Lung microvascular endothelial cell (primary cell): ENCODE results near the gene LAMB3. TPM values are rescaled to one million over a fixed set of nuclear protein-coding genes. Genes with fewer than 3 reads are reported as not detected.

ENCODE experiments used
- DNase-seq, 2 donors: peaks; one replicate each; pipeline versions ENCODE4 v3.0.0 to v3.0.0-alpha.2; 2010; ENCODE audit warnings: low read depth in 2 of 2
- total RNA-seq: library from RNA; depleted of rRNA; stranded (reverse); fragments of >200 nt; gene quantifications from 2 replicates; pipeline ENCODE4 v1.2.1, GENCODE V29; 2014

Gene LAMB3
- total RNA-seq, 1 donor from 2014 or later, result 0.20 TPM

DNA sequence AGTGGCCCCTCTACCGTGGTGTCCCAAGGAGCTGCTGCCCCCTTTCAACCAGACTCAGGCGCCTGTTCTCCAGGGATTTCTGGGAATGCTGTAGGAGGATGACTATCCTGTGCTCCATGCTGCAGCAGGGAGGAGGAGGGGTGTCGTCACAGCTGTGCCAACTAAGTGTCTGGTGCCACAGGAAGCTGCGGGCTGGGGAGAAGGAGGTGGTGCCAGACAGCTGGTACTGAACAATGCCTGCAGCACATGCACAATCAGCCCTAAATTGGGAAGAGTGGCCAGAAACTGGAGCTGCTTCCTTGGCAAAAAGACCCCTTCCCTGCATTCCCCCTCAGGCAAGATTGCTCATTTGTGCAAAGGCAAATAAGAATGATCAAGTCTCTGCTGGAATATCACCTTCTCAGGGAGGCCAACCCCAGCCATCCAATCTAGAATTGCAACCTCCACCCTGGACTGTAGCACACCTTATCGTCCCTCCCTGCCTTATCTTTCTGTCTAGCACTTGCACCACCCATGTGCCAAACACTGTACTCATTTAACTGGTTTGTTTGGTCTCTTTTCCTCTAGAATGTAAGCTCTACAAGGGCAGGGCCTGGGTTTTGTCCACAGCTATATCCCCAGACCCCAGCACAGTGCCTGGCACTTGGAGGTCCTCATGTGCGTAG lies 33.3 kb downstream of the LAMB3 start:
- DNase-seq, result no peak

DNA sequence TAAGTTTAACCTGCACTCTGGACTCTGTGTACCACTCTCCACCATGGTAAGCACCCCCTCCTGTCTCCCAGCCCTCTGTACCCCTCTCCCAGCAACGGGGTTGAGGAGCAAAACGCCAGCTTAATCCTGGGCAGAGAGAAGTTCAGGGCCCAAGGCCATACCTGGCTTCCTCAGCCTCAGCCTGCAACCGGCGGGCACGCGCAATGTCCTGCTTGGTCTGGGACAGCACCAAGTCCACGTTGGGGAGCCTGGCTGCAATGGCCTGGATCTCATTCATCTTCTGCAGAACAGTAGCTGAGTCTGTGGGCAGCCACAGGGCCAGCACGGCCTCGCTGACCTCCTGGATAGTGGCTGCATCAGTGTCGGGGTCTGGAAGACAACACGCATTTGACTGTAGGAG lies 33.9 kb downstream of the LAMB3 start:
- DNase-seq, result no peak

DNA sequence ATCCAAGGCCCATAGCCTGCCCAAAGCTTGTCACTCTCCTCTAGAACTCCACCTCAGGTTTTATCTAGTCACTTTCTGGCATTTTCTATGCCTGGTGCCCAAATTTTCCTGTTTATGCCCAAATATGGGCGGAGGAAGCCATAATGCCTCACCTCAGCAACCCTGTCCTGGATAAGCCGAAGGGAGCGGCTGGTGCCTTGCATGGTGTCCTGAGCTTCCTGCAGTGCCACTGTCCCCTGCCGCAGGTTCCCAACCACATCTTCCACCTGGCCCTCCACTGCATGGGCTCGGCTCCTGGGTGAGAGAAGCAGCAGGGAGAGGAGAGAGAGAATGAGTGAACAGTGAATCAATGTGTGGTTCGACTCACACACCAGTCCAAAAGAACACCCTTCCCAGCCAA lies 34.5 kb downstream of the LAMB3 start:
- no peak for DNase-seq

DNA sequence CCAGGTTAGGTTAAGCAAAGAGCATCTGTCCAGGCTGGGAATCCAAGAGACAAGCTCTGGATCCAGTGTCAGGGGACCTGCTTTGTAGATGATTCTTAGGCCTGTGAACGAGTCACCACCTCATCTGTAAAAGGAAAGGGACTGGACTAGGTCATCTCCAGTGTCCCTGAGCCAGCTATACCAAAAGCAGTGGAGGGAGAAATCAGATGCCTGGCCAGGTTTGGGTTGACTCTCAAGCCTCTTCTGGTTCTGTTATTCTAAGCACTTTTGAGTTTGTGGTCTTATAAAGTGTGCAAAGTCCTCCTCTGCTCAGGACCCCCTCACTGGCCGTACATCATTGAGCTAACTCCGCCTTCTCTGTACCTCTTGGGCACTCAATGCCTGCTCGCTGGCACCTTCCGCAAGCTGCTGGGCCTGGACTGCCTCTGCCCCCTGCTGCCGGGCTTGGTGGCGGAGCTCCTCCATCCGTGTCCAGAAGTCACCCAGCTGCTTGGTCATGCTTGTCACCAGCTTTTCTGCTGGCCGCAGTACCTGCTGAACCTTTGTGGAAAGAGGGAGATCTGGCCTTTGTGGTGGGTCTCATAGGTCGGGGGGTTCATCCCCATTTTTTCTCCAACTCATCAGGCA lies 35.1 kb downstream of the LAMB3 start:
- DNase-seq, result no peak

DNA sequence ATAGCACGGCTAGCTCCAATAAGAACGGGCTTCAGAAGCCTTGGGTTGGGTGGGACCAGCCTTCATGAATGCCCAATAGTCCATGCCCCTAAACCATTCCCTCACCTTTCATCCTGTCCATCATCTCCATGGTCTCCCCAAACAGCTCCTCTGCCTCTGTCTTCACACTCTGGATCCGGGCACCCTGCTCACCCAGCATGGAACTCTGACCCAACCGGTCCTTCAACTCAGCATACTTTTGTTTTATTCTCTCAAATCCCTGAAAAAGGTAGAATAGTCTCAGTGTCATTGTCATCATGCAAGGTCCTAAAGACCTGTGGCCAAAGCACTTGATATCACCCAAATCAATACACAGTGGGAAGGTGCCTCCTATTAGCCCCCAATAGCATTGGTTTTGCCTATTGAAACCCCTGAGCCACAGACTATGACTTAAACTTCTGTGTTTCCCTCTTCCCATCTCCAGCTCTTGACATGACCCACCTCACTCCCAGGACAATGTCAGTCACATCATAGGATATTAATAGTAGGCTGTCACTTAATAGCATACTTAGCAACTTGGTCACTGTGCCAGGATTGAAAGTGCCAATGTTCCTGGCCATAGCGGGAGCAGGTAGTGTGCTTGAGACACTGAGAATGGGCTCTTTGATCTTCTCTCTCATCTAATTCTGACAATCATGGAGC lies 35.7 kb downstream of the LAMB3 start:
- no peak for DNase-seq

DNA sequence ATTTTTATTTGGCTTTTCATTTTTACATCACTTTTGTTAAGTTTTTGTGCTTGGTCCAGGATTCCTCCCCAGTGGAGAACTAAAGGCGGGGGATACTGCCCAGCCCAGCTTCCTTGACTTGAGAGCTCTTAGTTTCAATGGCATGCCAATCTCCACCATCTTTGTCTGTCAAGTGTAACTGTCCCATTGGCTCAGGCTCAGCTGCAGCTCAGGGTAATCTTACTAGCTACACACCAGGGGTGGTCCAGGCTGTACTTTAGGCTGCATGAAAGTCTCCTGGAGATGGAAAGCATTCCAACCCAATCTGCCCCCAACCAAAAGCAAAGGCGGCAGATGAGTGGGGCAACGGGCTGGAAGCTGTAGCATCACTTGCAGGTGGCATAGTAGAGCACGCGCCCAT lies 37.3 kb downstream of the LAMB3 start:
- no peak for DNase-seq

DNA sequence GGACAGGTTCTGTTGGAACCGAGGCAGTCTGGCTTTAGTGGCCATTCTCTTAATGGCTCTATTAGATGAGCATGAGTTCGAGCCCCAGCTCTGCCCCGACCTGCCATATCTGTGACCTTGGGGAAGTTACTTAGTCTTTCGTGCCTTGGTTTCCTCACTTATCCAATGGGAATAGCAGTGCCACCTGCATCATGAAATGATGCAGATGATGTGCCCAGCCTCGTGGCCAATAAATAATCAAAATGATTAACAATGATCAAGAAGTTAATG lies 38.1 kb downstream of the LAMB3 start:
- no peak for DNase-seq

DNA sequence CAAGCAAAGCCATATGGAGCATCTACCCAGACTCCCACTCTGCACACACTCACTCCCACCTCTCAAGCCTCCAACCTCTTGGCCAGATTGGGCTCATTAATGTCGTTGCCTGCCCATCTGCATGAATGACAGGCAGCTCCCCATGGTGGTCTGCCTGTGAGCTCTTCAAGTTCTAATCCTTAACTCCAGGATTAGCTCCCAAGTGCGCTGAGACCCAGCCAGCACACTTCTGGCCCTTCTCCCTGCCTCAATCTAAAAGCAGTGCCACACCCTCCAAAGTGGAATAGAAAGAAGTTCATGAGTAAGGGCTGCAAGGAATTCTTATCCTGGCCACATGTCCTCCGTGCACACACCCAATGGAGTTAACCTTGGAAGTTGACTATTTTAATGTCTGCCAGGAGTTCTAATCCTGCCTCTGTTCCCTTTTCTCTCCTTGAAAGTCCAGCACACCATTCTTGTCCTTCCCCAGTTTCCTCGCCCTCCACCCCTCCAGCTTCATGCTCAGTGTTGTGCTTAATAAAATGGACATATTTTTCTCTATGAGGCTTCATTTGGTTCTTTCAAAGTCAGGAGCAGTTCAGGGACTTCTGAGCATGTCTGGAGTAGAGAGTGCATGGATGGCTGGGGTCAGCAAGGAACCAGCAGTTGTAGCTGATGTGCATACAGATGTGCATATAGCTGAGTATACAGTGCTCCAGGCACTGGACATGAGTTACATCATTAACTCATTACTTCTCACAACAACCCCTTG lies 38.6 kb downstream of the LAMB3 start:
- no peak for DNase-seq

DNA sequence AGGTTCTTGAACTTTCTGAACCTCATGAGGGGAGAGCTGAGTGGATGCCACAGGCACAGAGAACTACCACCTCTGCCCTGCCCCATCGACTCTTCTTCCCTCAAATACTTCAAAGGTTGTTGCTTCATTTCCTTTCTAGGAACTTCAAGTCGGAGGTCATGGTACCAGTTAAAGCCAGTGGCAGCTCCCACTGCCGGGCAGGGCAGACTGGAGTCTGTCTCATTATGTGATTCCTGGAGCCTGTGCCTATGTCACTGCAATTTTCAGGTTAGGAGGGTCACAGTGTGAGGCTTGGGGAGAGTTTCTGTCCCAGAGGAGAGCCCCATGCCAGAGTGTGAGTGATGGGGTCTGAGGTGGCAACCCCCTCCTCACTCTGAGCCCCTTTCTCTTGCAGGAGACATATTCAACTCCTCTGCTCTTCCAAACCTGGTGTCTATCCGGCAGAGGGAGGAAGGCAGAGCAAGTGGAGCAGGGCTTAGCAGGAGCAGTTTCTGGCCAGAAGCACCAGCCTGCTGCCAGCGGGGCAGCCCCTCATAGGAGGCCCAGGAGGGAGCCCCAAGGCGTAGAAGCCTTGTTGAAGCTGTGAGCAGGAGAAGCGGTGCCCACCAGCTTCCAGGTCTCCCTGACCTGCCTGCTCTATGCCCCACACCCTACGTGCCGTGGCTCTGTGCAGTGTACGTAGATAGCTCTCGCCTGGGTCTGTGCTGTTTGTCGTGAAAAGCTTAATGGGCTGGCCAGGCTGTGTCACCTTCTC lies 39.4 kb downstream of the LAMB3 start:
- no peak for DNase-seq

DNA sequence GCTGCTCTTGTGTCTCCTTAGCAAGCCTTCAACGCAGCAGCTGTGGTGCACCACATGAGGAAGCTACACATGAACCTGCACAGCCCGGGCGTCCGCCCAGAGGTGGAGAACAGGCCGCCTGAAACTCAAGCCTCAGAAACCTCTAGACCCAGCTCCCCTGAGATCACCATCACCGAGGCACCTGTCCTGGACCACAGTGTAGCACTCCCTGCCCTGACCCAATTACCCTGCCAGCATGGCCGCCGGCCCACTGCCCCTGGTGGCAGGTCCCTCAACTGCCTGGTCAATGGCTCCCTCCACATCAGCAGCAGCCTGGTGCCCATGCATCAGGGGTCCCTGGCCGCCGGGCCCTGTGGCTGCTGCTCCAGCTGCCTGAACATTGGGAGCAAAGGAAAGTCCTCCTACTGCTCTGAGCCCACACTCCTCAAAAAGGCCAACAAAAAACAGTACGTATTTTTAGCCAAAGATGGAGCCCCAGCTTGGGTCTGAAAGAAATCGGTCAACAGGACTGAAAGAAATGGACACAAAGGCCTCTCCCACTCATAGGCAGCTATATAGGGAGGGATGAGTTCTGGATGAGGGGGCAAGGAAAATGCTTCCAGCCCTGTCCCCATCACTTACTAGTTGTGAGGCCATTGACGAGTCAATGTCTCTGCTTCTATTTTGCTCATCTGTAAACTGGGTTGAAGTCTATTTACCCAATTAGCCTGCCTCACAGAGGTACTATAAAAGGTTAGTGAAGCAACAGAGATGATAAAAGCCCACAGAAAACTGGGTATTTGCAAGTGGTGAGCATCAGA lies 40.3 kb downstream of the LAMB3 start:
- no peak for DNase-seq

DNA sequence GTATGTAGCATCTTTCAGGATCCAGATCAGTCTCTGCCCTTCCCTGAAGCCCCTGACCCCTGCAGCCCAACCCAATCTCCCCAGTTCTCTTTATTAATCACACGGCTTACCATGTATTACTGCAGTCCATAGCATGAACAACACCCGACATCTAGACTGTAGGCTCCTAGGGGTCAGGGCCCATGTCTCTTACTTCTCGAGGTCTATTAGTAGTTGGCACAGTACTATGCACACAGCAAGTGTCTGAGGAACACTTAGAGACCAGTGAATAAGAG lies 41.7 kb downstream of the LAMB3 start:
- DNase-seq, result no peak

DNA sequence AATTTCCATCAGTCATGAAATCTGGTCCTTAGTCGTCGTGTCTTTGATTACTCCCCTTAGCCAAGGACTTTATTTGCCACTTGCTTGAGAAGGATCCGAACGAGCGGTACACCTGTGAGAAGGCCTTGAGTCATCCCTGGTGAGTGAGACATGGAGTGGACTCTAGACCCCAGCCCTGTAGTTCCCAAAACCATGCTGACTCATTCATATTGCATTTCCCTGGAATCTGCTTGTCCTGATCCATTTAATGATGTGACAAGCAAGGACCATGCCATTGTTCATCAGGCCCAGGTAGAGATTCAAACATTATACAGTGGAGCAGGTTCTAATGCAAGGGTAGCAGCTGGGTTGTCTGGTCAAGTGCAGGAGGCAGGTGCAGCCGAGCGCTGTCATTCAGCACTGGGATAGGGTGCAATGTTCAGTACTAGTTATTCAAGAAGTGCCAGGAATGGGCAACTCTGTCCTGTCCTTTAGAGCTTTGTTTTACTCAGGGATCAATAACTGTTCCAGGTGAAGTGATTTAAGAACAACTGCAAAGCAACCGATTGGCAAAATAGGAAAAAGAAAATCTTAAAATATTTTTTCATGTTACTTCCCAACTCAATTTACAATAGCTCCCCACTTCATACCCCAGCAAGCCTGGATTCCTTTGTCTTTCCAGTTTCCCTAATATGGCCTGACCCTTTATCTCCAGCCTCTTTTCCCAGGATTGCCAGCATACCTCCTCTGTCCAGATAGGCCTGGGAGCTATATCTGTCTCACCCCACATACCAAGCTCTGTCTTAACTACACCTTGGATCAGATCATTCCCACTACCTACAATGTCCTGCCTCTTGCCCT lies 42.2 kb downstream of the LAMB3 start:
- DNase-seq, result no peak

DNA sequence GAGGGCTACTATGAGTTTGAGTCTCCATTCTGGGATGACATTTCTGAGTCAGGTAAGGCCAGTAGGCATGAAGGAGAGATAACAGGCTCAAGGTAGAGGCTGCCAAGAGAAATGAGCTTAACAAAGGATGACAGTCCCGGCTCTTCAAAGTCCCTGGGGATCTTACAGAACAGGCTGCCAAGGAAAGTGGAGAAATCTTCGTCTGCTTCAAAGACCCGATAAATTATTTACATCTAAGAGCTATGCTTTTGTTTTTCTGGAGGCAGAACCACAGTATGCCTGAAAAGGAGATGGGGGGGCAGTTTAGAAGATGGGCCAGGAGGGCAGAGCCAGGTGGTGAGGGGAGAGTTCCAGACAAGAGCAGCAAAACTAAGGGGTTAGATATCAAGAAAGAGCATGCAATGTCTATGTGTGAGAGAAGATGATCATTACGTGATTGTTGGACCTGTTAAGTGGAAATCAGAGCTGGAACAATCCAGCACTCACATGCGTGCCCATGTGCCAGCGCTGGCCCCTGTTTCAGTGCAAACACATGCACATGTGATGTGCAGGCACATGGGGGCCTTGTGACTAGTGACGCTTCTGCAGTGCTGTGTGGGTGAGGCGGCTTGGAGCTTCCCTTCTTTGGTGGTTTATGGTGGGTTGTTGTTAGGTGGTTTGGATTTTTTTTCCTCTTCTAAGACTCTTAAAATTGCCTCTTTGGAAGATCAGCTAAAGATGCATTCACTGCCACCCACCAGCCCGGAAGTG lies 43.0 kb downstream of the LAMB3 start:
- no peak for DNase-seq

DNA sequence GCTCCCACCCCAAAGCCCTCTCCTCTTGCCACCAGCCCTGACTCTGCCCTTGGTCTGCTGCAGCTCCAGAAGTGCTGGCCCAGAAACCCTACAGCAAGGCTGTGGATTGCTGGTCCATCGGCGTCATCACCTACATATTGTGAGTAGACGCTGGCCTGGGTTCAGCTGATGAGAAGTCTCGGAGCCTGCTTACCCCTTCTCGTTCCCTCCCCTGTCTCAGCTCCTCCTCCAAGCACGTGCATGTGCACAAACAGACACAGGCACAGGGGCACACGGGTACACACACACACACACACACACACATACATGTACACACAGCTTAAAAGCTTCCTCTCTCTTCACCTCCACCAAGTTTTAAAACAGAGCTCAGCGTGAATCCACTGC lies 44.4 kb downstream of the LAMB3 start:
- DNase-seq, result no peak

DNA sequence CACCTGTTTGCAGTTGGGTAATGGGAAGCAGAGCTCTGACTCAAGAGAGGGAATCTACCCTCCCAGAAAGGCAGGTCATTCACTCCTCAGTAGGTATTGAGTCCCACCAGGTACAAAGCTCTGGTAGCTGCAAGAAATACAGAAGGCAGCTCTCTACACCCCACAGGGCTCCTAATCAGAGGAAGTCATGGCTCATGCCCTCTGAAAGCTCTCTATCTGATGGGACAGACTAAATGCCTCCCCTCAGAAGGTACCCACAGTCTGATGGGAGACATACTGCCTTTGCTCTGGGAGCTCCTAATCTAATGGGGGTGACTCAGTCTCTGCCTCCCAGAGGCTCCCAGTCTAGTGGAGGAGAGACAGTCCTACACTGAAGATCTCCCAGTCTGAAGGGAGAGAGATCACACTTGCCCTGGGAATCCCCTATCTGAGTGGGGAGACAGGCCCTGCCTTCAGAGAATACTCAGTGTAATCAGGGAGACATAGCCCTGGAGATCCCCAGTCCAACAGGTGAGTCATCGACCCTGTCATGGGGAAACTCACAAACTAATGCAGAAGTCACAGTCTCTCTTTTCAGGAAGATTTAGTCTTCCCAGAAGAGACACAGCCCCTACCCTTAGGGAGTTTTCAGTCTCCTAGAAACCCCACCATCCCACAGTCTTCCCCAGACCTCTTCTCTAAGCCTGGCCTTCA lies 45.0 kb downstream of the LAMB3 start:
- peak in 1 of 2 donors; percentile 66 for DNase-seq

DNA sequence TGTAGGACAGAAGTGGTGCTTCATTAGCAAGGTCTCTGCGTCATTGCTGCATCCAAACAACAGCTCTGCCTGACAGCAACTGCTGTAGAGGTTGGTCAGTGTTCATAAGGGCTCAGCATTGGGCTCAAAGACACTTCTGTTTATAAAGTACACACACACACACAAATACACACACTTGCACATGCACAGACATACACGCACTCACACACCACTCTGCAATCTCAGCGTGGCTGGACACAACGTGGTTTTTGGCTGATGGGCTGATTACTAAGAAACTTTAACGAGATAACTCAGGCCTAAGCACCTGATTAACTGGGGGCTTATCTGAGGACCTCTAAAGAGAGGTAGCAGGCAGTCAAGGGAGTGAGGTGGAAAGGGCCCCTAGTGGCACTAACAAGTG lies 48.3 kb downstream of the LAMB3 start:
- DNase-seq, result no peak

DNA sequence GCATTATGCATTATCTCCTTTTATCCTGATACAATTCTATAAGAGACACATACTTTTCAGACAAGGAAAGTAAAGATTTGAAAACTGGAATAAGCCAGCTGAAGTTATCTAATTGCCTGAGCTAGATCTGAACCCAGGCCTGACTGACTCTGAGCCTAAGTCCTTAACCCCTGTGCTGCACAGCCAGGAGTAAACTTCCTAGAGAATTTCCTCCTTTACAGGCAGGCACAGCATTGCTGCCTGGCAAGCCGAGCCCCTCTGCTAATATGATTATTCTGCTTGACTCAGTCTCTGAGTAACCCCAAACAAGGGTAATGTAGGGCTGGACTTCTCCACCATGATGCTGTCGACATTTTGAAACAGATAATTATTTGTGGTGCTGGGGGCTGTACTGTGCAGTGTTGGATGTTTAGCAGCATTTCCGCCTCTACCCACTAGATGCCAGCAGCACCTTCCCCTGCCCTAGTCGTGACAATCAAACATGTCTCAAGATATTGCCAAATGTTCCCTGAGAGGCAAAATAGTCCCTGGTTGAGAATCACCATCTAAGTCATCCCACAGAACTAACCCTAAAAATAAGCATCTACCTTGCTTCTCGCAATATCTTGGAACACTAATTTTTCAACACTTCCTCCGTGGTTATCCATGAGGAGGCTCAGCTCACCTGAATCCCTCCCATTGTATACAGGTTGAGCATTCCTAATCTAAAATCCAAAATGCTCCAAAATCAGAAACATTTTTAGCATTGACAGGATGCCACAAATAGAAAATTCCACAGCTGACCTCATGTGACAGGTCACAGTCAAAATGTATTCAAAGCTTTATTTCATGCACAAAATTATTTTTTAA lies 50.2 kb downstream of the LAMB3 start:
- peak; percentile 43 to 57 for DNase-seq

DNA sequence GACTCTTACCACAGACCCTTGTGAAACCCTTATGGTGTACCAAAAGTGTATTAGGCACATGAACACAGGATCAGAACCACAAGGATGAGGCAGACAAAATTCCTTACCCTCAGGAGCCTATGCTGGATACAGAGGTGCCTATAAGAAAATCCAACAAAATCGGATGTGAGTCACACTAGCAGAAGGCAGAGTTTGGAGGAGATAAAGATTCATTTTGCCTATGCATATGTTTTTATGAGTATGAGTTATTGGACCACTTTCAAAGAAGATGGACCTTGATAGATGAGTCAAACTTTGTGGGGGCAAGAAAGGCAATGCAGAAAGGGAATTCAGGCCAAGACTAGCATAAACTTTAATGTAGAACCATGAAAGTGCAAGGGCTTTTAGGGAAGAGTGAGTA lies 51.7 kb downstream of the LAMB3 start:
- DNase-seq, result peak in 1 of 2 donors; percentile 55
